DMS 273 treated with DMSO at 0.1 percent for 48 hours (cell line): Measurements from ENCODE around the gene SVOP.
"Not testable (repeated sequence)": the region's sequence is repeated elsewhere in the genome, so short reads cannot be mapped to it uniquely, and the experiment has no call there.

Experiments used
- DNase-seq: peaks from one replicate; lab custom pipeline; 2025; lab: John Stamatoyannopoulos, UW

The SVOP gene

GRCh38 chr12:109029411-109029810, 8.5 kb upstream of the SVOP start:
- DNase-seq = no peak

- DNase-seq = not testable (repeated sequence)
Measured at GRCh38 chr12:109028624-109029023, 7.8 kb upstream of the SVOP start.

- no peak for DNase-seq
Measured at GRCh38 chr12:109027767-109028166, 6.9 kb upstream of the SVOP start.

- DNase-seq = no peak
Measured at GRCh38 chr12:109020146-109020795, 597 bp downstream of the SVOP start.

GRCh38 chr12:109018296-109018695, 2.6 kb downstream of the SVOP start:
- no peak for DNase-seq

GRCh38 chr12:109016978-109017377, 3.9 kb downstream of the SVOP start:
- no peak for DNase-seq

- no peak for DNase-seq
Measured at GRCh38 chr12:109016016-109016415, 4.9 kb downstream of the SVOP start.

GRCh38 chr12:109014984-109015765, 5.7 kb downstream of the SVOP start:
- no peak for DNase-seq

GRCh38 chr12:109010259-109010658, 10.6 kb downstream of the SVOP start:
- DNase-seq = no peak

- no peak for DNase-seq
Measured at GRCh38 chr12:109009766-109010165, 11.1 kb downstream of the SVOP start.

GRCh38 chr12:109004017-109004416, 16.9 kb downstream of the SVOP start:
- no peak for DNase-seq

- DNase-seq = no peak
Measured at GRCh38 chr12:108996320-108996719, 24.5 kb downstream of the SVOP start.

GRCh38 chr12:108995370-108995992, 25.4 kb downstream of the SVOP start:
- no peak for DNase-seq

- DNase-seq = not testable (repeated sequence)
Measured at GRCh38 chr12:108990103-108990502, 30.8 kb downstream of the SVOP start.

GRCh38 chr12:108989376-108989775, 31.5 kb downstream of the SVOP start:
- no peak for DNase-seq

- DNase-seq = no peak
Measured at GRCh38 chr12:108985750-108986149, 35.1 kb downstream of the SVOP start.

GRCh38 chr12:108983227-108983626, 37.6 kb downstream of the SVOP start:
- DNase-seq = no peak

- no peak for DNase-seq
Measured at GRCh38 chr12:108982621-108983219, 38.1 kb downstream of the SVOP start.

GRCh38 chr12:108981835-108982234, 39.0 kb downstream of the SVOP start:
- no peak for DNase-seq

- DNase-seq = no peak
Measured at GRCh38 chr12:108980831-108981618, 39.8 kb downstream of the SVOP start.

GRCh38 chr12:108977360-108977759, 43.5 kb downstream of the SVOP start:
- no peak for DNase-seq

GRCh38 chr12:108975024-108975593, 45.8 kb downstream of the SVOP start:
- DNase-seq = no peak
